Liver (tissue), 9 donors: ENCODE data around the gene NFE2L2. TPM values are rescaled to one million over a fixed set of nuclear protein-coding genes. Genes with fewer than 3 reads are reported as not detected.

Source experiments
- DNase-seq: peaks from one replicate; pipeline ENCODE4 v3.0.0-alpha.2; 2017; ENCODE audit warnings: low spot score
- H3K27ac ChIP-seq, 2 donors: one replicate each; pipeline ENCODE4 v1.7.0; 2013; ENCODE audit warnings: inconsistent platforms in 2 of 2, low read length in 2 of 2, control low read depth in 1 of 2, low read depth in 1 of 2, mild to moderate bottlenecking in 1 of 2
- H3K27me3 ChIP-seq, 4 donors: one replicate each; pipeline versions ENCODE4 v1.6.1 to v1.7.0; 2013; ENCODE audit warnings: low read length in 3 of 4, inconsistent platforms in 1 of 4, mild to moderate bottlenecking in 1 of 4, moderate library complexity in 1 of 4; ENCODE audit not compliant: control insufficient read depth in 4 of 4, insufficient read depth in 4 of 4
- H3K36me3 ChIP-seq, 4 donors: one replicate each; pipeline versions ENCODE4 v1.6.1 to v1.7.0; 2013; ENCODE audit warnings: low read length in 3 of 4, mild to moderate bottlenecking in 3 of 4, low read depth in 1 of 4, moderate library complexity in 1 of 4; ENCODE audit not compliant: control insufficient read depth in 4 of 4, insufficient read depth in 3 of 4
- H3K4me1 ChIP-seq, 4 donors: one replicate each; pipeline versions ENCODE4 v1.6.1 to v1.7.0; 2013; ENCODE audit warnings: low read length in 3 of 4, mild to moderate bottlenecking in 3 of 4, moderate library complexity in 1 of 4; ENCODE audit not compliant: control insufficient read depth in 4 of 4, insufficient read depth in 4 of 4
- H3K4me3 ChIP-seq, 3 donors: one replicate each; pipeline versions ENCODE4 v1.6.1 to v1.7.0; 2013; ENCODE audit warnings: low read length in 3 of 3, control low read depth in 1 of 3, low read depth in 1 of 3, mild to moderate bottlenecking in 1 of 3
- H3K9ac ChIP-seq, 2 donors: one replicate each; pipeline ENCODE4 v1.7.0; 2013; ENCODE audit warnings: low read length in 2 of 2, mild to moderate bottlenecking in 2 of 2, moderate library complexity in 2 of 2, control low read depth in 1 of 2, low read depth in 1 of 2
- H3K9me3 ChIP-seq, 4 donors: one replicate each; pipeline versions ENCODE4 v1.6.1 to v1.7.0; 2013; ENCODE audit warnings: low read length in 3 of 4; ENCODE audit not compliant: control insufficient read depth in 4 of 4
- ATF3 ChIP-seq: IDR thresholded peaks from 2 replicates; pipeline ENCODE4 v1.6.1; 2016; ENCODE audit warnings: antibody characterized with exemption
- EGR1 ChIP-seq, 2 donors: IDR thresholded peaks; 2 replicates each; pipeline ENCODE4 v1.6.1; 2016 to 2018; ENCODE audit warnings: antibody characterized with exemption in 2 of 2, low read depth in 2 of 2
- FOXA1 ChIP-seq: IDR thresholded peaks from 2 replicates; pipeline ENCODE4 v1.6.1; 2016; ENCODE audit warnings: antibody characterized with exemption
- FOXA2 ChIP-seq: IDR thresholded peaks from 2 replicates; pipeline ENCODE4 v1.6.1; 2016; ENCODE audit warnings: antibody characterized with exemption
- GABPA ChIP-seq, 2 donors: IDR thresholded peaks in 1 of 2; conservative IDR thresholded peaks in 1 of 2; 2 replicates each; pipeline ENCODE4 v1.6.1; 2016; ENCODE audit warnings: antibody characterized with exemption in 2 of 2, mild to moderate bottlenecking in 1 of 2, moderate library complexity in 1 of 2
- HNF4A ChIP-seq, 2 donors: conservative IDR thresholded peaks; 2 replicates each; pipeline ENCODE4 v1.6.1; 2016; ENCODE audit warnings: antibody characterized with exemption in 2 of 2, mild to moderate bottlenecking in 2 of 2
- JUND ChIP-seq, 2 donors: IDR thresholded peaks; 2 replicates each; pipeline ENCODE4 v1.6.1; 2016; ENCODE audit warnings: antibody characterized with exemption in 2 of 2
- MAX ChIP-seq: IDR thresholded peaks from 2 replicates; pipeline ENCODE4 v1.6.1; 2016; ENCODE audit warnings: antibody characterized with exemption
- RAD21 ChIP-seq, 2 donors: IDR thresholded peaks; 2 replicates each; pipeline ENCODE4 v1.6.1; 2016; ENCODE audit warnings: antibody characterized with exemption in 2 of 2, mild to moderate bottlenecking in 2 of 2
- REST ChIP-seq: IDR thresholded peaks from 2 replicates; pipeline ENCODE4 v1.6.1; 2016; ENCODE audit warnings: antibody characterized with exemption, mild to moderate bottlenecking
- RXRA ChIP-seq, 2 donors: IDR thresholded peaks; 2 replicates each; pipeline ENCODE4 v1.6.1; 2017 to 2018; ENCODE audit warnings: antibody characterized with exemption in 2 of 2, mild to moderate bottlenecking in 1 of 2
- SP1 ChIP-seq: IDR thresholded peaks from 2 replicates; pipeline ENCODE4 v1.6.1; 2018; ENCODE audit warnings: antibody characterized with exemption, mild to moderate bottlenecking
- TAF1 ChIP-seq: conservative IDR thresholded peaks from 2 replicates; pipeline ENCODE4 v1.6.1; 2016; ENCODE audit warnings: antibody characterized with exemption, mild to moderate bottlenecking
- YY1 ChIP-seq: IDR thresholded peaks from 2 replicates; pipeline ENCODE4 v1.6.1; 2016; ENCODE audit warnings: antibody characterized with exemption, mild to moderate bottlenecking
- ZBTB33 ChIP-seq: IDR thresholded peaks from 2 replicates; pipeline ENCODE4 v1.6.1; 2016; ENCODE audit warnings: antibody characterized with exemption
- WGBS: extraction: QIAGEN DNeasy Blood & Tissue Kit; methylation state at CpG from one replicate; pipeline ENCODE4 v1.1.7; 2013; 5-methylcytosine and 5-hydroxymethylcytosine counted together
- polyA plus RNA-seq, 2 donors: library from polyadenylated mRNA; stranded (reverse) in 1 of 2; unstranded in 1 of 2; fragments of 200-250 nt in 1 of 2; fragments of >200 nt in 1 of 2; fragmentation: Nextera tagmentation in 1 of 2; extraction: Ambion mirVana in 1 of 2; gene quantifications; one replicate each; pipeline versions ENCODE4 v1.2.1 to v1.2.3, GENCODE V29; 2013 to 2015
- total RNA-seq, 2 donors: library from RNA; depleted of rRNA; stranded (reverse); fragments of >200 nt; gene quantifications; one replicate each; pipeline ENCODE4 v1.2.3, GENCODE V29; 2014
- TF ChIP-seq, protein P1 (sequence below): fragments of 150-350 bp; IDR thresholded peaks from 2 replicates; pipeline ENCODE4 v1.5.1; 2017; ENCODE audit warnings: improper control_type of control experiment, low read depth, low read length; ENCODE audit not compliant: missing input control
- donor health status: healthy.
- donor health status: healthy.
- donor health status: healthy.
- donor health status: healthy.
- donor health status: healthy.

NFE2L2 gene
- total and polyA plus RNA-seq, 4 donors: 22.5 to 31.0 (median 27.1) TPM

GRCh38 chr2:177242121-177242987 lies 22.2 kb downstream of the NFE2L2 start:
- Histone ChIP-seq H3K4me1 (peaks cover 12 to 63% (median 43%) of the 10 kb centered on the region in 4 donors), H3K9me3 (no peaks in the 10 kb centered on the region), H3K4me3 (no peak overlapping the region), H3K9ac (peak overlapping the region in 1 of 2 donors; percentile 3), H3K36me3 (no peaks in the 10 kb centered on the region), H3K27ac (peak overlapping the region; percentile 83 to 92), H3K27me3 (no peaks in the 10 kb centered on the region)
- 46% methylated on average over 5 of the region's 5 CpGs for WGBS
- DNase-seq: no peak
- TF ChIP-seq MAX: no peak
- TF ChIP-seq ZBTB33: no peak
- TF ChIP-seq RXRA (IDR thresholded peaks at IDR 0.05): no peak
- TF ChIP-seq JUND (IDR thresholded peaks at IDR 0.05): peak; percentile 49 to 76
- no peak for TF ChIP-seq GABPA (IDR thresholded peaks at IDR 0.05 in 1 of 2, conservative IDR thresholded peaks at IDR 0.05 in 1 of 2)
- TF ChIP-seq, protein P1, sequence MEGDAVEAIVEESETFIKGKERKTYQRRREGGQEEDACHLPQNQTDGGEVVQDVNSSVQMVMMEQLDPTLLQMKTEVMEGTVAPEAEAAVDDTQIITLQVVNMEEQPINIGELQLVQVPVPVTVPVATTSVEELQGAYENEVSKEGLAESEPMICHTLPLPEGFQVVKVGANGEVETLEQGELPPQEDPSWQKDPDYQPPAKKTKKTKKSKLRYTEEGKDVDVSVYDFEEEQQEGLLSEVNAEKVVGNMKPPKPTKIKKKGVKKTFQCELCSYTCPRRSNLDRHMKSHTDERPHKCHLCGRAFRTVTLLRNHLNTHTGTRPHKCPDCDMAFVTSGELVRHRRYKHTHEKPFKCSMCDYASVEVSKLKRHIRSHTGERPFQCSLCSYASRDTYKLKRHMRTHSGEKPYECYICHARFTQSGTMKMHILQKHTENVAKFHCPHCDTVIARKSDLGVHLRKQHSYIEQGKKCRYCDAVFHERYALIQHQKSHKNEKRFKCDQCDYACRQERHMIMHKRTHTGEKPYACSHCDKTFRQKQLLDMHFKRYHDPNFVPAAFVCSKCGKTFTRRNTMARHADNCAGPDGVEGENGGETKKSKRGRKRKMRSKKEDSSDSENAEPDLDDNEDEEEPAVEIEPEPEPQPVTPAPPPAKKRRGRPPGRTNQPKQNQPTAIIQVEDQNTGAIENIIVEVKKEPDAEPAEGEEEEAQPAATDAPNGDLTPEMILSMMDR: no peak
- TF ChIP-seq YY1: peak; percentile 88
- TF ChIP-seq FOXA1: no peak
- TF ChIP-seq ATF3: peak; percentile 32
- no peak for TF ChIP-seq REST
- no peak for TF ChIP-seq FOXA2
- TF ChIP-seq TAF1: no peak
- no peak for TF ChIP-seq EGR1 (IDR thresholded peaks at IDR 0.05; ENCODE audit: low read depth in 2 of 2)
- TF ChIP-seq SP1: peak; percentile 18
- TF ChIP-seq RAD21 (IDR thresholded peaks at IDR 0.05): no peak
- TF ChIP-seq HNF4A (conservative IDR thresholded peaks at IDR 0.05): no peak
